Heart right ventricle (tissue), 16 donors: ENCODE results near the gene MRPS25. TPM values are rescaled to one million over a fixed set of nuclear protein-coding genes. Genes with fewer than 3 reads are reported as not detected.

Source experiments
- ATAC-seq, 8 donors: fragments of 200-7000 bp; cut with Tn5 transposase; one replicate each; pipeline ENCODE4 v1.9.1; 2020; ENCODE audit warnings: mild to moderate bottlenecking in 8 of 8, moderate library complexity in 8 of 8, moderate number of reproducible peaks in 1 of 8
- DNase-seq, 2 donors: peaks; one replicate each; pipeline ENCODE4 v3.0.0-alpha.2; 2020
- H3K27ac ChIP-seq, 10 donors: fragments of 200-600 bp; sonication (generic) in 2 of 10; one replicate each; pipeline versions ENCODE4 v1.5.0 to v1.8.0; 2020 to 2022; ENCODE audit warnings: mild to moderate bottlenecking in 3 of 10
- H3K27me3 ChIP-seq, 7 donors: fragments of 200-600 bp; one replicate each; pipeline ENCODE4 v1.8.0; 2021 to 2022; ENCODE audit warnings: mild to moderate bottlenecking in 2 of 7
- H3K36me3 ChIP-seq, 9 donors: fragments of 200-600 bp; sonication (generic) in 1 of 9; one replicate each; pipeline versions ENCODE4 v1.5.0 to v1.8.0; 2020 to 2022; ENCODE audit warnings: mild to moderate bottlenecking in 2 of 9
- H3K4me1 ChIP-seq, 9 donors: fragments of 200-600 bp; sonication (generic) in 1 of 9; one replicate each; pipeline versions ENCODE4 v1.5.0 to v1.8.0; 2020 to 2022; ENCODE audit warnings: mild to moderate bottlenecking in 4 of 9
- H3K4me3 ChIP-seq, 10 donors: fragments of 200-600 bp; sonication (generic) in 2 of 10; one replicate each; pipeline versions ENCODE4 v1.5.0 to v1.8.0; 2020 to 2022; ENCODE audit warnings: mild to moderate bottlenecking in 7 of 10, moderate library complexity in 2 of 10
- H3K9me3 ChIP-seq, 11 donors: fragments of 200-600 bp in 10 of 11; sonication (generic) in 2 of 11; one replicate each; pipeline versions ENCODE4 v1.5.0 to v1.8.0; 2013 to 2022; ENCODE audit warnings: mild to moderate bottlenecking in 2 of 11, control low read depth in 1 of 11, moderate library complexity in 1 of 11
- WGBS, 2 donors: extraction: QIAGEN DNeasy Blood & Tissue Kit; methylation state at CpG; one replicate each; pipeline ENCODE4 v1.1.7; 2013; ENCODE audit warnings: inconsistent platforms in 1 of 2; 5-methylcytosine and 5-hydroxymethylcytosine counted together
- intact Hi-C, 10 donors: fragments of 100-400 bp; cut with DNase I; formaldehyde crosslinking; loops; one replicate each; pipeline versions ENCODE4 v1.11.1 to v1.14.2; 2022
- polyA plus RNA-seq, 2 donors: library from polyadenylated mRNA; stranded (reverse); fragments of 200-250 nt; gene quantifications; one replicate each; pipeline ENCODE4 v1.2.3, GENCODE V29; 2013
- total RNA-seq, 10 donors: library from RNA; stranded (reverse); fragmentation: NEBNext Ultra II Directional in 3 of 10; extraction: Animal tissue kit (Norgen Biotek cat#: 25700) in 3 of 10; gene quantifications; one replicate each; pipeline versions ENCODE4 v1.2.1 to v1.2.4, GENCODE V29; 2021 to 2023
- TF ChIP-seq, protein P1 (sequence below), 9 donors: fragments of 200-600 bp; sonication (generic) in 2 of 9; IDR thresholded peaks; one replicate each; pipeline versions ENCODE4 v1.5.0 to v1.8.0; 2021 to 2022; ENCODE audit warnings: antibody characterized with exemption in 9 of 9, mild to moderate bottlenecking in 5 of 9, moderate library complexity in 1 of 9
- donor health status: Arrhythmogenic right ventricular cardiomyopathy.
- donor health status: ischemic (EF 13 %, LVEDD 7.1; RV severe dilation, severe dysfunction).
- donor health status: healthy with polysubstance abuse.
- donor health status: DM: no; HTN: yes; CAD: no.
- donor health status: DM: no; HTN: no; CAD: no.
- donor health status: ischemic (EF 25% LVEDD 6.9; RV normal size, moderate dysfunction).
- donor health status: ischemic (EF 25% LVEDD 5.7; RV mildly dilated, moderate dysfunction).
- donor health status: healthy.
- donor health status: DM: yes; HTN: yes; CAD: no.
- donor health status: Ischemic cardiomyopathy.
- donor health status: ischemic (EF 35%, LVEDD 5.7; RV mildly dilated, moderate dysfunction).
- donor health status: nonischemic (EF 11% LVEDD 7.7; RV severe dilation, severe dysfunction).
- donor health status: DM: yes; HTN: yes; CAD: no.
- donor health status: PGD.
- donor health status: ischemic (EF 29% LVEDD 5.4; RV normal size, mild dysfunction).
- donor health status: nonischemic (EF 23%, LVEDD 6.1; RV moderate dilation, normal function).

Gene MRPS25
- total and polyA plus RNA-seq, 12 donors = 64.7 to 227 (median 98.5) TPM

DNA sequence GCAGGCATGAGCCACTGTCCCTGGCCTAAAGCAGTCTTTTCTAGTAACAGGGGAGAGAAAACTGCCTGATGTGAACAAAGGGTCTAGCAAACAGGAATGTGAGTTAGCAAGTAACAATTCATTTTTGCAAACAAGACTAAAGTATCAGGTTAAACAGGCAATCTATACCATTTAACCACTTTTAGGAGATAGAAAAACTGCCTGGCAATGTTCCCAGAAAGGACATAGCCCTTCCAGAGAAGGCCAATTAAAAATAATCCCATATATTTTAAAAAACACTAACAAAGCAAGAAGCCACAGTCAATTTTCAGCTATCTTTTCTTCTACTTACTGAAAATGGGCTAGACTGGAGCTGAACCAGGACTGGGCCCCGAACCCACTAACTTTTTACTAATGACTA is 27.6 kb upstream of the MRPS25 start:
- DNase-seq (no peak), ATAC-seq (no peak)
- H3K27ac ChIP-seq = no peak overlapping the region
- H3K36me3 ChIP-seq = peaks cover 0 to 90% (median 40%) of the 10 kb centered on the region in 9 donors
- H3K9me3 ChIP-seq = no peaks in the 10 kb centered on the region
- peaks cover 2 to 23% (median 7%) of the 10 kb centered on the region in 9 donors for H3K4me1 ChIP-seq
- 90 to 94% methylated on average over 1 of the region's 1 CpG for WGBS, 2 donors
- intact Hi-C loops = loop anchor here in 1 of 10 donors (1.0 kb wide), 1 partner anchor 40 kb away; no protein-coding TSS in a partner anchor
- TF ChIP-seq, protein P1, sequence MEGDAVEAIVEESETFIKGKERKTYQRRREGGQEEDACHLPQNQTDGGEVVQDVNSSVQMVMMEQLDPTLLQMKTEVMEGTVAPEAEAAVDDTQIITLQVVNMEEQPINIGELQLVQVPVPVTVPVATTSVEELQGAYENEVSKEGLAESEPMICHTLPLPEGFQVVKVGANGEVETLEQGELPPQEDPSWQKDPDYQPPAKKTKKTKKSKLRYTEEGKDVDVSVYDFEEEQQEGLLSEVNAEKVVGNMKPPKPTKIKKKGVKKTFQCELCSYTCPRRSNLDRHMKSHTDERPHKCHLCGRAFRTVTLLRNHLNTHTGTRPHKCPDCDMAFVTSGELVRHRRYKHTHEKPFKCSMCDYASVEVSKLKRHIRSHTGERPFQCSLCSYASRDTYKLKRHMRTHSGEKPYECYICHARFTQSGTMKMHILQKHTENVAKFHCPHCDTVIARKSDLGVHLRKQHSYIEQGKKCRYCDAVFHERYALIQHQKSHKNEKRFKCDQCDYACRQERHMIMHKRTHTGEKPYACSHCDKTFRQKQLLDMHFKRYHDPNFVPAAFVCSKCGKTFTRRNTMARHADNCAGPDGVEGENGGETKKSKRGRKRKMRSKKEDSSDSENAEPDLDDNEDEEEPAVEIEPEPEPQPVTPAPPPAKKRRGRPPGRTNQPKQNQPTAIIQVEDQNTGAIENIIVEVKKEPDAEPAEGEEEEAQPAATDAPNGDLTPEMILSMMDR (IDR thresholded peaks at IDR 0.05) = no peak
- H3K4me3 ChIP-seq = no peak overlapping the region
- no peaks in the 10 kb centered on the region for H3K27me3 ChIP-seq

DNA sequence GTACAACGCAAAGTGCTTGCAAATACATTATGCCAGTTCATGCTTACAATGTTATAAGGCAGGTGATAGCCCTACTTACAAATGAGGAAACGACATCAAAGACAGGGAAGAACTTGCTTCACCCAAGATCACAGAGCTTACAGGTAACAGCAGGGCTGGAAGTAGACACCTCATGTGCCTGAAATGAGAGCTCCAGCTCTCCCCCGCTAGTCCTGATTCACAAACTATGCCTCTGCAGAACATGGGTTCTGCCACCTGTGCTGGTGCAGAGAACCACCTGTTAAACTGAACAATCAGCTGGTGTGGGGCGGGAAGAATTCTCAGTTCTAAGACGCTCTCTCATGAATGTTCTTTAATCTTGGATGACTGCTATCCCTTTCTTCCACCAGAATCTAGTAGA is 26.5 kb upstream of the MRPS25 start:
- DNase-seq (no peak), ATAC-seq (no peak)
- H3K4me1 ChIP-seq = peaks cover 0 to 12% (median 0%) of the 10 kb centered on the region in 9 donors
- 86 to 88% methylated on average over 5 of the region's 5 CpGs for WGBS, 2 donors
- TF ChIP-seq, protein P1 (IDR thresholded peaks at IDR 0.05) = no peak
- no peaks in the 10 kb centered on the region for H3K9me3 ChIP-seq
- H3K36me3 ChIP-seq = peaks cover 0 to 100% (median 45%) of the 10 kb centered on the region in 9 donors
- no peak overlapping the region for H3K27ac ChIP-seq
- no peaks in the 10 kb centered on the region for H3K27me3 ChIP-seq
- H3K4me3 ChIP-seq = no peak overlapping the region
- intact Hi-C loops = no loop called here

GRCh38 chr3:15089201-15089600 is 24.1 kb upstream of the MRPS25 start:
- no peak for DNase-seq
- 89 to 97% methylated on average over 1 of the region's 1 CpG for WGBS, 2 donors
- TF ChIP-seq, protein P1 (IDR thresholded peaks at IDR 0.05) = no peak
- no peaks in the 10 kb centered on the region for H3K9me3 ChIP-seq
- H3K27ac ChIP-seq = no peak overlapping the region
- ATAC-seq = no peak
- H3K4me3 ChIP-seq = no peak overlapping the region
- H3K27me3 ChIP-seq = no peaks in the 10 kb centered on the region
- intact Hi-C loops = no loop called here
- peaks cover 0 to 4% (median 0%) of the 10 kb centered on the region in 9 donors for H3K4me1 ChIP-seq
- H3K36me3 ChIP-seq = peaks cover 0 to 100% (median 51%) of the 10 kb centered on the region in 9 donors

- Histone ChIP-seq H3K27me3 (no peaks in the 10 kb centered on the region), H3K4me1 (no peaks in the 10 kb centered on the region), H3K4me3 (no peak overlapping the region), H3K36me3 (peaks cover 0 to 100% (median 73%) of the 10 kb centered on the region in 9 donors), H3K27ac (no peak overlapping the region), H3K9me3 (no peaks in the 10 kb centered on the region)
- ATAC-seq (no peak), DNase-seq (no peak)
- intact Hi-C loops = no loop called here
- TF ChIP-seq, protein P1 (IDR thresholded peaks at IDR 0.05) = no peak
- WGBS, 2 donors = 90 to 97% methylated on average over 2 of the region's 2 CpGs
Measured at GRCh38 chr3:15086699-15087098, 21.6 kb upstream of the MRPS25 start.
